D721Med (cell line): ENCODE results near the gene SPECC1.

Experiments
- DNase-seq: peaks from one replicate; pipeline ENCODE4 v3.0.0; 2011; ENCODE audit warnings: low spot score; ENCODE audit not compliant: insufficient read length
- FAIRE-seq: peaks from 2 replicates; lab custom pipeline; 2011; peaks lifted over from hg19 to GRCh38; lab: Jason Lieb, UNC
- TF ChIP-seq, protein P1 (sequence below): IDR thresholded peaks from 2 replicates; pipeline ENCODE4 v1.5.1; 2012; ENCODE audit warnings: mild to moderate bottlenecking, control low read depth; ENCODE audit not compliant: insufficient read depth; ENCODE audit errors: missing control alignments

Gene SPECC1

DNA sequence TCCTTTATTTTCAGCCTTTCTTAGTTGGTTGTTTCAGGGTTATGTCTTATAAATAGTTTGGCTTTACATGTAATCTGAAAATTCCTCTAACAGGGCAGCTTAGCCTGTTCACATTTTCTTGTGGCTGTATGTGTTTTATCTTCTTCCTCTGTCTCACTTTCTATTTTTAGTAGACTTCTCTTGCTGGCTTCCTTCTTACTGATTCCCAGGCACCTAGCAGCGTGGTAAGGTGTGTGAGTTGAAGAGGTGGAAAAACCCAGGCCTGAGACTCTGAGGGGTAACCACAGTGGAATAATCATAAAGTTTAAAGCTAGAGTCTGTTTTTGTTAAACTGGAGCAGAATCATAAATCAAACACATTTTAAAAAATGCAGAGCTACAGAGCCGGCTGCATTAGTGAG, 267.3 kb downstream of the SPECC1 start:
- no peak for FAIRE-seq
- TF ChIP-seq, protein P1, sequence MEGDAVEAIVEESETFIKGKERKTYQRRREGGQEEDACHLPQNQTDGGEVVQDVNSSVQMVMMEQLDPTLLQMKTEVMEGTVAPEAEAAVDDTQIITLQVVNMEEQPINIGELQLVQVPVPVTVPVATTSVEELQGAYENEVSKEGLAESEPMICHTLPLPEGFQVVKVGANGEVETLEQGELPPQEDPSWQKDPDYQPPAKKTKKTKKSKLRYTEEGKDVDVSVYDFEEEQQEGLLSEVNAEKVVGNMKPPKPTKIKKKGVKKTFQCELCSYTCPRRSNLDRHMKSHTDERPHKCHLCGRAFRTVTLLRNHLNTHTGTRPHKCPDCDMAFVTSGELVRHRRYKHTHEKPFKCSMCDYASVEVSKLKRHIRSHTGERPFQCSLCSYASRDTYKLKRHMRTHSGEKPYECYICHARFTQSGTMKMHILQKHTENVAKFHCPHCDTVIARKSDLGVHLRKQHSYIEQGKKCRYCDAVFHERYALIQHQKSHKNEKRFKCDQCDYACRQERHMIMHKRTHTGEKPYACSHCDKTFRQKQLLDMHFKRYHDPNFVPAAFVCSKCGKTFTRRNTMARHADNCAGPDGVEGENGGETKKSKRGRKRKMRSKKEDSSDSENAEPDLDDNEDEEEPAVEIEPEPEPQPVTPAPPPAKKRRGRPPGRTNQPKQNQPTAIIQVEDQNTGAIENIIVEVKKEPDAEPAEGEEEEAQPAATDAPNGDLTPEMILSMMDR: no peak

DNA sequence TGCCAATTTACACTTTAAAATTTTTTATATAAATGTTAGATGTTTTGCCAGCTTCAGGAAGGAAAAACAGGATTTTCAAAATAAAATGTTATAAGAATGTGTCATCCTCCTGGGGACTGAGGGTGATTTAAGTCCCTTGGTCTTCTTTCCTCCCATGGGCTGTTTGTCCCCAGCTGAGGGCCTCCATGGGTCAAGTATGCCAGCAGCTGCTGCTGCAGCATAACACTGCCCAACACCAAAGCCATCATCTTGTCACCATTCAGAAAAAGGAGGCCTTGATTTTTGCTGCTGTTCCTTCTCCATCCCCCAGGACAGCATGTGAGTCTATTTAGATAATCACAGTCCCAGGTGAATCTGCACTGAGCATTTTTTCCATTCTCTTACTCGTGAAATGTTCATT, 269.6 kb downstream of the SPECC1 start:
- FAIRE-seq (no peak), DNase-seq (no peak)
- TF ChIP-seq, protein P1: no peak

More for the DNA sequence above, 267.3 kb downstream of the SPECC1 start:
- DNase-seq: no peak

DNA sequence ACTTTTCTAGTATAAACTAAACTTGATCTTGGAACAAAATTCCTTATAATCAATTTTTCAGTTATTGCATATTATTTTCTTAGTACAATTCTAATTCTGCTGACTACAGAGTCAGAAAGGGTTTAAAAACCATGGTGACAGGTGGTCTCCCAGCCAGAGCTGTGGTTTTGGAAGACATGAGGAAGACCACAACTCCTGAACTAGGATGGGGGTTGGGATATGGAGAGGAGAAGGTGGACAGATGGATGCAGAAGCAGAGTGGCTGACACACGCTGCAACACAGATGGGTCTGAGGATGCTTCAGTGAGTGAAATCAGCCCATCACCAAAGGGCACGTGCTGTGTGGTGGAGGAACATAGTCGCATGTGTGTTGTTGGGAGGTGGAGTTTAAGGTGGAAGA, 270.5 kb downstream of the SPECC1 start:
- DNase-seq (no peak), FAIRE-seq (no peak)
- TF ChIP-seq, protein P1: no peak

DNA sequence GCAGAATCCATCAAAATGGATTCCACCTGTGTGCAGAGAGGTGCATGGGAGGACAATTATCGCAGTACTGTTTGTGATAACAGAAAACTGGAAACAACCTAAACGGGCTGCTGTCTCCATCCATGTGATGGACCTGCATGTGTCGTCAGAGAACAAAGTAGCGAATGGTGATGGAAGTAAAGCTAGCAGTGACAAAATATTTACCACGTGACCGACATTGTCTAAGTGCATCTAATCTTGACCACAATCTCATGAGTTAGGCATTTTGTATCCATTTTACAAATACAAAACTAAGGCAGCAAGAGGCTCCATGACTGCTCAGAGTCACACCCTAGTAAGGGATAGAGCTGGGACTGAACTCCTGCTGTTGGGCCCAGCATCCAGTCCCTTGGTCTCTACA, 270.9 kb downstream of the SPECC1 start:
- DNase-seq (no peak), FAIRE-seq (no peak)
- TF ChIP-seq, protein P1: no peak

DNA sequence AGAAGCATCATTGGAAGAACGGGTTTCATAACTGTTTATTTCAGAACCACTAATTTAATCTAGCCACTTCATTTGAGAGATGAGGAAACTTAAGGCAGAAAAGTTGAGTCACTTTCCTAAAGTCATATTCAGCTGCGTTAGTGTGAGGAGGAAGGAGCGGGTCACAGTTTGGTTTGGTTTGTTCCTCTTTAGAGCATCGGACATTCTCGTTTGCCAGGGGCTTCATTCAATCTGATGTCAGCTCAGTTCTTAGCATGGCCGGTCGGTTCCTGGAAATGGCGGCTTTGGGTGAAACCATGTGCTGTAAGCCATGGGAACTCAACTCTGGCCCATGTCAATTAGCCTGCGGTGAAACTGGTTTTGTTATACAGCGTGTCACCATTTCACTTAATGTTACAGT, 271.7 kb downstream of the SPECC1 start:
- FAIRE-seq (no peak), DNase-seq (no peak)
- TF ChIP-seq, protein P1: no peak

DNA sequence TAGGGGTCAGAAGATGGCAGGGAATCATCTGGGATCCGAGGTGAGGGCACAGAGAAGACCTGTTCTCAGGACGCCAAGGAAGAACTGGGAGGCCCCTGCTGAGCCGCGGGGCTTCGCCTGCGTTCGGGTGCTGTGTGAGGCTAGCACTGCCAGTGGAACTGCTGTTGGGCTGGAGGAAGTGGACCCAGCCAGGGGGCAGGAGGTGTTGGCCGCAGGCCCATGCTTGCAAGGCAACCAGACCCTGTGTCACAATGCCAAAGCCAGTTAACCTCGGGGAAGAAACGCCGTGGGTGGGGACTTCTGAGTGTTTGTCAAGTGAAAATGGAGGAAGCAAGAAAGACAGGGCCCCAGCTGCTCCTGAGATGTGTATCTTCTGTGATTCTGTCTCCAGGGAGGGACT, 272.7 kb downstream of the SPECC1 start:
- no peak for FAIRE-seq
- TF ChIP-seq, protein P1: no peak
- DNase-seq: no peak

GRCh38 chr17:20282526-20283308, 273.6 kb downstream of the SPECC1 start:
- TF ChIP-seq, protein P1: no peak
- DNase-seq (no peak), FAIRE-seq (no peak)
